SU-DHL-6 (cell line): ENCODE measurements around the gene ZNF514.

Experiments used
- CTCF ChIP-seq: fragments of 200-600 bp; sonication (generic); IDR thresholded peaks from one replicate; pipeline ENCODE4 v1.5.1; 2017; ENCODE audit warnings: antibody characterized with exemption, mild to moderate bottlenecking, low read length, moderate library complexity; ENCODE audit not compliant: insufficient read depth, poor library complexity, severe bottlenecking
- EZH2phosphoT487 ChIP-seq: fragments of 200-600 bp; sonication (generic), shearing (Covaris generic); conservative IDR thresholded peaks from 2 replicates; pipeline ENCODE4 v1.6.1; 2018; ENCODE audit warnings: mild to moderate bottlenecking, antibody characterized with exemption, low read length, moderate library complexity, mixed read lengths

GRCh38 chr2:95110395-95110794 lies 49.3 kb downstream of the ZNF514 start:
- no peak for TF ChIP-seq CTCF
- TF ChIP-seq EZH2phosphoT487 = no peak
